ENCODE data around the gene EDA2R. TPM values are rescaled to one million over a fixed set of nuclear protein-coding genes. Genes with fewer than 3 reads are reported as not detected.

The EDA2R gene
- total RNA-seq, 2 donors from 2014 or later = 7.0 to 8.5 TPM

DNA sequence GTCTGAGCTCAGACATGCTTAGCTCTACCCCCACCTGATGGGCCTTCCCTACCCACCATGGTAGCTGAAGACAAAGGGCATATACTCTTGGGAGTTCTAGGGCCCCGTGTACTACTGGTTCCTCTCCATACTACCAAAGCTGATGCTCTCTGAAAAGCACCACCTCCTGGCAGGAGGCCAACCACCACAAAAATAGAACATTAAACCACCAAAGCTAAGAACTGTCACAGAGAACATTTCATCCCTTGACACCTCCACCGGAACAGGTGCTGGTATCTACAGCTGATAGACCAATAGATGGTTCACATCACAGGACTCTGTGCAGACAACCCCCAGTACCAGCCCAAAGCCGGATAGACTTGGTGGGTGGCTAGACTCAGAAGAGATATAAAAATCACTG, 13.4 kb downstream of the EDA2R start:
- no peak for ATAC-seq (ENCODE audit: insufficient number of reproducible peaks, low FRiP score, low read depth)
- Histone ChIP-seq H3K4me3 (no peak overlapping the region), H3K36me3 (no peaks in the 10 kb centered on the region), H3K27ac (no peak overlapping the region), H3K27me3 (replicated peaks; ENCODE audit: insufficient read depth) (no peaks in the 10 kb centered on the region), H3K4me1 (ENCODE audit: control insufficient read depth in 1 of 2, low read depth in 2 of 2) (no peaks in the 10 kb centered on the region), H3K9me3 (no peaks in the 10 kb centered on the region)
- TF ChIP-seq, protein P1, sequence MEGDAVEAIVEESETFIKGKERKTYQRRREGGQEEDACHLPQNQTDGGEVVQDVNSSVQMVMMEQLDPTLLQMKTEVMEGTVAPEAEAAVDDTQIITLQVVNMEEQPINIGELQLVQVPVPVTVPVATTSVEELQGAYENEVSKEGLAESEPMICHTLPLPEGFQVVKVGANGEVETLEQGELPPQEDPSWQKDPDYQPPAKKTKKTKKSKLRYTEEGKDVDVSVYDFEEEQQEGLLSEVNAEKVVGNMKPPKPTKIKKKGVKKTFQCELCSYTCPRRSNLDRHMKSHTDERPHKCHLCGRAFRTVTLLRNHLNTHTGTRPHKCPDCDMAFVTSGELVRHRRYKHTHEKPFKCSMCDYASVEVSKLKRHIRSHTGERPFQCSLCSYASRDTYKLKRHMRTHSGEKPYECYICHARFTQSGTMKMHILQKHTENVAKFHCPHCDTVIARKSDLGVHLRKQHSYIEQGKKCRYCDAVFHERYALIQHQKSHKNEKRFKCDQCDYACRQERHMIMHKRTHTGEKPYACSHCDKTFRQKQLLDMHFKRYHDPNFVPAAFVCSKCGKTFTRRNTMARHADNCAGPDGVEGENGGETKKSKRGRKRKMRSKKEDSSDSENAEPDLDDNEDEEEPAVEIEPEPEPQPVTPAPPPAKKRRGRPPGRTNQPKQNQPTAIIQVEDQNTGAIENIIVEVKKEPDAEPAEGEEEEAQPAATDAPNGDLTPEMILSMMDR (IDR thresholded peaks at IDR 0.05) = no peak
- no peak for DNase-seq (ENCODE audit: low spot score)

DNA sequence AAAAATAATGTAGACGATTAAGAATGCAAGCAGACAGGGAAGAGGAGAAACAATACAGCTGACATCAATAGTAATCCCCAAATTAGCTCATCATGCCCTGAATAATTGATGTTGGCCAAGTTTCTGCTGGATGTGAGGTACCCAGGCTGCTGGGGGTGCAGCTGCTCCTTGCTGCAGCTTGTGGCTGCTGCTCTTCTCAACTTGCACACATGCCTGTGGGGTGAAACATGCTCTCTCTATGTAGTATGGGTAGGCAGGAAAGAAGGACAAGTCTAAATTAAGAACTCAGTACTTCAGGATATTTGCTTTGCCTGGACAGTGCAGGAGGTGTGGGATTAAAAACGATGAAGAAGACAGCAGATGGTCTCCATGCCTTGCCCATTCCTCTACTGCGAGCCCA, 16.7 kb downstream of the EDA2R start:
- no peak overlapping the region for H3K4me3 ChIP-seq
- H3K27ac ChIP-seq = no peak overlapping the region
- H3K36me3 ChIP-seq = no peaks in the 10 kb centered on the region
- DNase-seq (ENCODE audit: low spot score) = no peak
- H3K4me1 ChIP-seq (ENCODE audit: control insufficient read depth in 1 of 2, low read depth in 2 of 2) = no peaks in the 10 kb centered on the region
- no peak for ATAC-seq (ENCODE audit: insufficient number of reproducible peaks, low FRiP score, low read depth)
- no peaks in the 10 kb centered on the region for H3K9me3 ChIP-seq
- TF ChIP-seq, protein P1 (IDR thresholded peaks at IDR 0.05) = no peak
- no peaks in the 10 kb centered on the region for H3K27me3 ChIP-seq (replicated peaks; ENCODE audit: insufficient read depth)

DNA sequence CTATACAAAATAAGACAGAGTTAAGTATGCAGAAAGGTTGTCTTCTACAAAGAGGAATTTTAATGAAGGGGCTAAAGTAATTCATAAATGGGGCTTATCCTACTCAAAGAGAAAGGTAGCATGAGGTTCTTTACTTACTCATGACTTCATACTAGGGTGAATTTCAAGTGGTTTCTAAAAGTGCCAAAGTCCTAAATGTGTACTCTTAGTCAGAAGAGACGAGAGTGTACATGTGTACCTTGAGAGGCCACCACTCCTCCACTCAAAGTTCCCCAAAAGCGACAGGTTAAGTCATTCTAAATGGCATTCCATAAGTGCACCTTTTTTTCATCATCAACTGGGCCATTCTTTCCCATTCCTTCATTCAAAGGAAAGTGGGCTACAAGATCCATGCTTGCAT, 21.9 kb downstream of the EDA2R start:
- no peaks in the 10 kb centered on the region for H3K9me3 ChIP-seq
- H3K4me3 ChIP-seq = no peak overlapping the region
- no peak for ATAC-seq (ENCODE audit: insufficient number of reproducible peaks, low FRiP score, low read depth)
- H3K27ac ChIP-seq = no peak overlapping the region
- no peak for DNase-seq (ENCODE audit: low spot score)
- no peaks in the 10 kb centered on the region for H3K4me1 ChIP-seq (ENCODE audit: control insufficient read depth in 1 of 2, low read depth in 2 of 2)
- H3K36me3 ChIP-seq = no peaks in the 10 kb centered on the region
- TF ChIP-seq, protein P1 (IDR thresholded peaks at IDR 0.05) = no peak
- H3K27me3 ChIP-seq (replicated peaks; ENCODE audit: insufficient read depth) = no peaks in the 10 kb centered on the region

DNA sequence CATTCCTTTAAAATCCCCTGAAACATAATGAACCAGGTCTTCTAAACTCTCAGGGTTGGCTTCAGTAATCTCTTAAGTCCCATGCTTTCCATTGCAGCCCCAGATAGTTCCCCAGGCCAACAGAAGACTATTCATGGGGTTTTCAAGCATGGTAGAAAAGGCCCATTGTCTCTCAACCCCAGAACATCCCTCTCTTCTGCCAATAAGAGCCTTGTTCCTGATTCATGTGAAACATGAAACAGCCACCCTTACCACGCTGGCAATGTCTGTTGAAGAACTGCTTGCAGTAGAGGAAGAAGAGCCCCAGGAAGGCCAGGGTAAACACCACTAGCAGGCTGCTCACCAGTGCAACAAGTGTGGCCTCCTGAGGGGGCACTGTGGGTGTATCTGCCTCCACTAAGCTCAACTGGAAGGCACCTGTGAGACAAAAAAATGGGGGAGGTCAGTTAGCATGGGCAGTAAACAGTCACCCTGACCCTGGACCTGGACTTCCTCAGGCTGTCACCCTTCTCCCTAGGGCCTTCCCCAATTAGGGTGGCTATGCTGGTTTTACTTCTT, 36.4 kb downstream of the EDA2R start:
- TF ChIP-seq, protein P1 (IDR thresholded peaks at IDR 0.05) = no peak
- no peak for DNase-seq (ENCODE audit: low spot score)
- no peaks in the 10 kb centered on the region for H3K9me3 ChIP-seq
- no peak overlapping the region for H3K27ac ChIP-seq
- H3K4me3 ChIP-seq = no peak overlapping the region
- no peak for ATAC-seq (ENCODE audit: insufficient number of reproducible peaks, low FRiP score, low read depth)
- no peaks in the 10 kb centered on the region for H3K27me3 ChIP-seq (replicated peaks; ENCODE audit: insufficient read depth)
- no peaks in the 10 kb centered on the region for H3K4me1 ChIP-seq (ENCODE audit: control insufficient read depth in 1 of 2, low read depth in 2 of 2)
- peaks cover 15% of the 10 kb centered on the region for H3K36me3 ChIP-seq

DNA sequence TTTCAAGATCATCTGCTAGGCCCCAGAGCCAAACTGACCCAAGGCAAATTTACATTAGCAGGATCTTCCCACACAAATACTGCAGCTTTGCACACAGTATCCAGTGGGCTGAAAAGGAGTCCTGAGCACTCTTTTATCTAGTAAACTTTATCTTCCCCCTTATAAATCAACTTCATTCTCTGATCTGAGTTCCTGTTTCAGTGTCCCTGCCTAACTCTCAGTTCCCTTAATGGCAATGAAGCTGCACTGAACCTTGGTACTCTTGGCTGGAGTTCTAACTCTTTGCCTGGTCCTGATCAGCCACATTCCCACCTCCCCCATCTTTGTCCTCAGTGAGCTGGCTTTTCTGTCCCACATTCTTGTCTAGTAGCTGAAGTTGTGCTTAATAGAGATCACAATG, 37.4 kb downstream of the EDA2R start:
- Histone ChIP-seq H3K27ac (no peak overlapping the region), H3K9me3 (no peaks in the 10 kb centered on the region), H3K27me3 (replicated peaks; ENCODE audit: insufficient read depth) (no peaks in the 10 kb centered on the region), H3K4me1 (ENCODE audit: control insufficient read depth in 1 of 2, low read depth in 2 of 2) (no peaks in the 10 kb centered on the region), H3K36me3 (peaks cover 15% of the 10 kb centered on the region), H3K4me3 (no peak overlapping the region)
- TF ChIP-seq, protein P1 (IDR thresholded peaks at IDR 0.05) = no peak
- ATAC-seq (ENCODE audit: insufficient number of reproducible peaks, low FRiP score, low read depth) (no peak), DNase-seq (ENCODE audit: low spot score) (no peak)
